ENCODE measurements around the gene RABL3.
"Not testable (repeated sequence)": the region's sequence is repeated elsewhere in the genome, so short reads cannot be mapped to it uniquely, and the experiment has no call there.

Gene RABL3

GRCh38 chr3:120742198-120742848 is at the start of gene RABL3, which contains the start of gene GTF2E1:
Gene RABL3, minus strand, starts transcription at chr3:120742516. Its CDS starts 9 bp downstream, at chr3:120742507.
Gene GTF2E1, plus strand, starts transcription at chr3:120742744. Its CDS starts 7,809 bp downstream, at chr3:120750553.
- DNase-seq: peak; percentile 89

GRCh38 chr3:120791913-120792312 is 49.6 kb upstream of the RABL3 start:
- no peak for DNase-seq

GRCh38 chr3:120791010-120791409 is 48.7 kb upstream of the RABL3 start:
- no peak for DNase-seq

GRCh38 chr3:120785832-120786231 is 43.5 kb upstream of the RABL3 start:
- DNase-seq: not testable (repeated sequence)

GRCh38 chr3:120780977-120781376 is 38.7 kb upstream of the RABL3 start:
- no peak for DNase-seq

- no peak for DNase-seq
These were observed 36.5 kb upstream of the RABL3 start for GRCh38 chr3:120778776-120779175.

- no peak for DNase-seq
These were observed 33.1 kb upstream of the RABL3 start for GRCh38 chr3:120775411-120775810.

- DNase-seq: no peak
These were observed 31.6 kb upstream of the RABL3 start for GRCh38 chr3:120773932-120774331.

GRCh38 chr3:120772081-120772480 is 29.8 kb upstream of the RABL3 start:
- no peak for DNase-seq

GRCh38 chr3:120770891-120771290 is 28.6 kb upstream of the RABL3 start:
- no peak for DNase-seq

- DNase-seq: no peak
These were observed 27.1 kb upstream of the RABL3 start for GRCh38 chr3:120769436-120769835.

GRCh38 chr3:120767106-120767505 is 24.8 kb upstream of the RABL3 start:
- DNase-seq: no peak

- no peak for DNase-seq
These were observed 24.3 kb upstream of the RABL3 start for GRCh38 chr3:120766576-120766975.

GRCh38 chr3:120765830-120766493 is 23.6 kb upstream of the RABL3 start:
- no peak for DNase-seq

- no peak for DNase-seq
These were observed 21.9 kb upstream of the RABL3 start for GRCh38 chr3:120764206-120764605.

GRCh38 chr3:120763601-120764000 is 21.3 kb upstream of the RABL3 start:
- no peak for DNase-seq

GRCh38 chr3:120762615-120763014 is 20.3 kb upstream of the RABL3 start:
- DNase-seq: no peak

GRCh38 chr3:120758551-120758950 is 16.2 kb upstream of the RABL3 start:
- not testable (repeated sequence) for DNase-seq

- DNase-seq: no peak
These were observed 13.7 kb upstream of the RABL3 start for GRCh38 chr3:120756061-120756460.

- DNase-seq: no peak
These were observed 11.5 kb upstream of the RABL3 start for GRCh38 chr3:120753810-120754209.

- no peak for DNase-seq
These were observed 10.5 kb upstream of the RABL3 start for GRCh38 chr3:120752865-120753264.

- DNase-seq: no peak
These were observed 9.9 kb upstream of the RABL3 start for GRCh38 chr3:120752230-120752629.

- no peak for DNase-seq
These were observed 7.5 kb upstream of the RABL3 start for GRCh38 chr3:120749843-120750242.

GRCh38 chr3:120745466-120745865 is 3.1 kb upstream of the RABL3 start:
- no peak for DNase-seq

Data from activated CD4-positive, CD25-positive, alpha-beta regulatory T cell treated with anti-CD3 and anti-CD28 coated beads, Interleukin-2, amount 50 U/mL, for 72 hours (primary cell).